Transverse colon (tissue), 4 donors: ENCODE data around the gene DMBT1. TPM values are rescaled to one million over a fixed set of nuclear protein-coding genes. Genes with fewer than 3 reads are reported as not detected.

Experiments used
- DNase-seq: peaks from one replicate; pipeline ENCODE4 v3.0.0-alpha.2; 2019
- H3K27ac ChIP-seq, 4 donors: fragments of 200-600 bp; sonication (generic); 2 replicates each; pipeline ENCODE4 v1.5.1; 2016 to 2018; ENCODE audit warnings: inconsistent platforms in 4 of 4
- H3K27me3 ChIP-seq: fragments of 200-600 bp; sonication (generic); 2 replicates; pipeline ENCODE4 v1.5.1; 2017; ENCODE audit warnings: inconsistent platforms
- H3K36me3 ChIP-seq, 4 donors: fragments of 200-600 bp; sonication (generic); 2 replicates each; pipeline ENCODE4 v1.5.1; 2017 to 2019; ENCODE audit warnings: inconsistent platforms in 4 of 4
- H3K4me1 ChIP-seq, 4 donors: fragments of 200-600 bp; sonication (generic); 2 replicates each; pipeline ENCODE4 v1.5.1; 2017 to 2020; ENCODE audit warnings: inconsistent platforms in 4 of 4
- H3K4me3 ChIP-seq, 4 donors: fragments of 200-600 bp; sonication (generic); 1 replicate in 1 of 4; 2 replicates in 3 of 4; pipeline versions ENCODE4 v1.5.1 to v1.6.1; 2017 to 2019; ENCODE audit warnings: inconsistent platforms in 4 of 4
- H3K9me3 ChIP-seq, 2 donors: fragments of 200-600 bp; sonication (generic); 2 replicates each; pipeline ENCODE4 v1.5.1; 2017 to 2019; ENCODE audit warnings: inconsistent platforms in 2 of 2
- CTCF ChIP-seq, 5 experiments: fragments of 200-600 bp in 3 of 5; fragments of 450-650 bp in 2 of 5; sonication (generic) in 3 of 5; IDR thresholded peaks; 1 replicate in 2 of 5; 2 replicates in 3 of 5; pipeline ENCODE4 v1.5.1; 2016 to 2017; ENCODE audit warnings: antibody characterized with exemption in 5 of 5, inconsistent platforms in 3 of 5, mild to moderate bottlenecking in 2 of 5, moderate library complexity in 1 of 5
- EP300 ChIP-seq: sonication (generic); formaldehyde crosslinking; IDR thresholded peaks from one replicate; pipeline ENCODE4 v1.6.1; 2017; ENCODE audit warnings: antibody characterized with exemption, low read depth
- POLR2A ChIP-seq: fragments of 450-650 bp; IDR thresholded peaks from one replicate; pipeline ENCODE4 v1.6.1; 2016; ENCODE audit warnings: antibody characterized with exemption, mild to moderate bottlenecking, moderate library complexity
- POLR2AphosphoS5 ChIP-seq, 3 donors: sonication (generic); formaldehyde crosslinking; IDR thresholded peaks; one replicate each; pipeline ENCODE4 v1.6.1; 2016; ENCODE audit warnings: antibody characterized with exemption in 3 of 3
- WGBS, 2 donors: methylation state at CpG; one replicate each; pipeline ENCODE4 v1.1.5; 2018; ENCODE audit warnings: low coverage in 1 of 2; 5-methylcytosine and 5-hydroxymethylcytosine counted together
- in situ Hi-C, 4 donors: fragments of 200-750 bp; cut with MboI; loops; one replicate each; pipeline versions ENCODE4 v1.15.0 to v1.15.1; 2017; ENCODE audit warnings: low sequenced_read_pairs in 3 of 4, low pct_ligation_motif_present in 1 of 4, low pct_unique_long_range_greater_than_20kb in 1 of 4
- intact Hi-C: fragments of 100-400 bp; cut with DNase I; formaldehyde crosslinking; loops from one replicate; pipeline ENCODE4 v1.15.1; 2023; ENCODE audit warnings: low total_unique reads
- total RNA-seq, 4 donors: library from RNA; depleted of rRNA; stranded (reverse); fragments of >200 nt; gene quantifications; one replicate each; pipeline ENCODE4 v1.1.0, GENCODE V29; 2016

DMBT1 gene
- total RNA-seq, 4 donors from 2014 or later = 42.2 to 124 (median 68.5) TPM

- no peaks in the 10 kb centered on the region for H3K4me1 ChIP-seq
- H3K27ac ChIP-seq = no peak overlapping the region
- no peak for DNase-seq
- H3K4me3 ChIP-seq = no peak overlapping the region
- no peaks in the 10 kb centered on the region for H3K36me3 ChIP-seq
- peaks cover 15% of the 10 kb centered on the region for H3K27me3 ChIP-seq
- TF ChIP-seq POLR2A (no peak), CTCF (IDR thresholded peaks at IDR 0.05) (no peak), POLR2AphosphoS5 (IDR thresholded peaks at IDR 0.05) (no peak), EP300 (no peak)
- intact Hi-C loops (loop anchor here (10.0 kb wide), 1 partner anchor 58 kb away; no protein-coding TSS in a partner anchor), in situ Hi-C loops (no loop called here)
- H3K9me3 ChIP-seq = no peaks in the 10 kb centered on the region
- WGBS, 2 donors = 53% methylated on average over 8 of the region's 10 CpGs; no CpG with 5 or more reads in 1 of the 2 donors
Measured at GRCh38 chr10:122646511-122647382, 86.2 kb downstream of the DMBT1 start.

- H3K27me3 ChIP-seq = peaks cover 20% of the 10 kb centered on the region
- no peak for DNase-seq
- no peak overlapping the region for H3K4me3 ChIP-seq
- no peaks in the 10 kb centered on the region for H3K9me3 ChIP-seq
- H3K36me3 ChIP-seq = no peaks in the 10 kb centered on the region
- intact Hi-C loops (loop anchor here (10.0 kb wide), 1 partner anchor 57 kb away; no protein-coding TSS in a partner anchor), in situ Hi-C loops (no loop called here)
- no peaks in the 10 kb centered on the region for H3K4me1 ChIP-seq
- H3K27ac ChIP-seq = no peak overlapping the region
- TF ChIP-seq POLR2A = no peak
- TF ChIP-seq CTCF (IDR thresholded peaks at IDR 0.05) = no peak
- TF ChIP-seq POLR2AphosphoS5 (IDR thresholded peaks at IDR 0.05) = no peak
- TF ChIP-seq EP300 = no peak
- WGBS, 2 donors = 85% methylated on average over 3 of the region's 3 CpGs; no CpG with 5 or more reads in 1 of the 2 donors
Measured at GRCh38 chr10:122647383-122647968, 86.9 kb downstream of the DMBT1 start.

GRCh38 chr10:122648599-122649428, 88.3 kb downstream of the DMBT1 start:
- intact Hi-C loops (loop anchor here (10.0 kb wide), 1 partner anchor 56 kb away; no protein-coding TSS in a partner anchor), in situ Hi-C loops (no loop called here)

More at GRCh38 chr10:122648599-122649428, 88.3 kb downstream of the DMBT1 start:
- H3K27me3 ChIP-seq = peaks cover 29% of the 10 kb centered on the region
- no peaks in the 10 kb centered on the region for H3K4me1 ChIP-seq
- no peak for TF ChIP-seq EP300
- TF ChIP-seq POLR2A = no peak
- peak; percentile 53 to 72 (median 65) for TF ChIP-seq CTCF (IDR thresholded peaks at IDR 0.05)
- no peak for TF ChIP-seq POLR2AphosphoS5 (IDR thresholded peaks at IDR 0.05)
- no peaks in the 10 kb centered on the region for H3K36me3 ChIP-seq
- no peak overlapping the region for H3K27ac ChIP-seq
- no peaks in the 10 kb centered on the region for H3K9me3 ChIP-seq
- 10 to 29% methylated on average over 2 to 10 of the region's 10 CpGs for WGBS, 2 donors
- peak; percentile 41 for DNase-seq
- no peak overlapping the region for H3K4me3 ChIP-seq
